A673 (cell line): ENCODE results near the gene HAGH. TPM values are rescaled to one million over a fixed set of nuclear protein-coding genes. Genes with fewer than 3 reads are reported as not detected.

Source experiments
- BruUV-seq: library from RNA; stranded (reverse); fragments of 400-500 nt; replicated peaks from 2 replicates; lab custom pipeline; 2021; lab: Mats Ljungman, UMichigan
- CTCF ChIA-PET: fragments of 300-600 bp; sonication (Branson Sonifier 250); formaldehyde crosslinking; loops from one replicate; lab custom pipeline; 2022; ENCODE audit warnings: antibody characterized with exemption; lab: Charles Lee
- POLR2A ChIA-PET: fragments of 300-600 bp; sonication (Branson Sonifier 250); formaldehyde crosslinking; loops from one replicate; lab custom pipeline; 2022; ENCODE audit warnings: antibody characterized with exemption; ENCODE audit not compliant: low non-redundant PET; lab: Charles Lee
- DNase-seq: peaks from one replicate; pipeline ENCODE4 v3.0.0-alpha.2; 2015; ENCODE audit warnings: low spot score
- H3K27ac ChIP-seq: fragments of 200-600 bp; sonication (generic); 2 replicates; pipeline ENCODE4 v1.5.1; 2016; ENCODE audit warnings: mixed run types, low read depth, mild to moderate bottlenecking, mixed read lengths, antibody characterized with exemption, low read length; ENCODE audit not compliant: poor library complexity, severe bottlenecking
- H3K27me3 ChIP-seq: fragments of 200-600 bp; sonication (generic); replicated peaks from 2 replicates; pipeline ENCODE4 v1.6.1; 2017; ENCODE audit warnings: mixed run types, low read depth, mild to moderate bottlenecking, mixed read lengths, antibody characterized with exemption, low read length; ENCODE audit not compliant: insufficient read depth, poor library complexity
- H3K36me3 ChIP-seq: fragments of 200-600 bp; sonication (generic); 2 replicates; pipeline ENCODE4 v1.6.1; 2016; ENCODE audit warnings: mixed run types, mild to moderate bottlenecking, mixed read lengths, antibody characterized with exemption, low read length; ENCODE audit not compliant: insufficient read depth, poor library complexity, severe bottlenecking
- H3K4me1 ChIP-seq: fragments of 200-600 bp; sonication (generic); 2 replicates; pipeline ENCODE4 v1.6.1; 2017; ENCODE audit warnings: mixed run types, mild to moderate bottlenecking, mixed read lengths, antibody characterized with exemption, low read length; ENCODE audit not compliant: insufficient read depth, poor library complexity, severe bottlenecking
- H3K4me3 ChIP-seq: fragments of 200-600 bp; sonication (generic); 2 replicates; pipeline ENCODE4 v1.5.1; 2016; ENCODE audit warnings: low read depth, mixed run types, mild to moderate bottlenecking, mixed read lengths, low read length; ENCODE audit not compliant: poor library complexity, severe bottlenecking
- H3K9me3 ChIP-seq: fragments of 200-600 bp; sonication (generic); 2 replicates; pipeline ENCODE4 v1.6.1; 2016; ENCODE audit warnings: mixed run types, low read depth, mild to moderate bottlenecking, mixed read lengths, antibody characterized with exemption, low read length; ENCODE audit not compliant: poor library complexity, severe bottlenecking
- EZH2 ChIP-seq: fragments of 200-600 bp; sonication (generic); IDR thresholded peaks from 2 replicates; pipeline ENCODE4 v1.6.1; 2017; ENCODE audit warnings: borderline replicate concordance, low read depth, mild to moderate bottlenecking, mixed read lengths, antibody characterized with exemption, low read length; ENCODE audit not compliant: poor library complexity, severe bottlenecking
- intact Hi-C: fragments of 100-400 bp; cut with micrococcal nuclease; formaldehyde crosslinking; loops from one replicate; pipeline ENCODE4 v1.10.0; 2022; ENCODE audit not compliant: unreplicated experiment
- total RNA-seq: library from RNA; stranded (reverse); gene quantifications from 2 replicates; pipeline ENCODE4 v1.2.3, GENCODE V29; 2021
- TF ChIP-seq, protein P1 (sequence below): fragments of 300-800, 200-600 bp; sonication (generic); conservative IDR thresholded peaks from 2 replicates; pipeline ENCODE4 v1.5.1; 2017; ENCODE audit warnings: low read depth, mild to moderate bottlenecking, antibody characterized with exemption, low read length, moderate library complexity, mixed read lengths

The HAGH gene
- total RNA-seq, 1 experiment from 2014 or later, result 14.4 TPM

- no peaks in the 10 kb centered on the region for H3K4me1 ChIP-seq
- POLR2A ChIA-PET, result no interaction called here
- no peak for TF ChIP-seq EZH2
- TF ChIP-seq, protein P1, sequence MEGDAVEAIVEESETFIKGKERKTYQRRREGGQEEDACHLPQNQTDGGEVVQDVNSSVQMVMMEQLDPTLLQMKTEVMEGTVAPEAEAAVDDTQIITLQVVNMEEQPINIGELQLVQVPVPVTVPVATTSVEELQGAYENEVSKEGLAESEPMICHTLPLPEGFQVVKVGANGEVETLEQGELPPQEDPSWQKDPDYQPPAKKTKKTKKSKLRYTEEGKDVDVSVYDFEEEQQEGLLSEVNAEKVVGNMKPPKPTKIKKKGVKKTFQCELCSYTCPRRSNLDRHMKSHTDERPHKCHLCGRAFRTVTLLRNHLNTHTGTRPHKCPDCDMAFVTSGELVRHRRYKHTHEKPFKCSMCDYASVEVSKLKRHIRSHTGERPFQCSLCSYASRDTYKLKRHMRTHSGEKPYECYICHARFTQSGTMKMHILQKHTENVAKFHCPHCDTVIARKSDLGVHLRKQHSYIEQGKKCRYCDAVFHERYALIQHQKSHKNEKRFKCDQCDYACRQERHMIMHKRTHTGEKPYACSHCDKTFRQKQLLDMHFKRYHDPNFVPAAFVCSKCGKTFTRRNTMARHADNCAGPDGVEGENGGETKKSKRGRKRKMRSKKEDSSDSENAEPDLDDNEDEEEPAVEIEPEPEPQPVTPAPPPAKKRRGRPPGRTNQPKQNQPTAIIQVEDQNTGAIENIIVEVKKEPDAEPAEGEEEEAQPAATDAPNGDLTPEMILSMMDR, result peak; percentile 52; the same call in 1 of the 2 replicates
- CTCF ChIA-PET, result no interaction called here
- intact Hi-C loops, result no loop called here
- H3K4me3 ChIP-seq, result no peak overlapping the region
- DNase-seq, result peak; percentile 57
- H3K27ac ChIP-seq, result no peak overlapping the region
- no TSS peak for BruUV-seq
- H3K36me3 ChIP-seq, result no peaks in the 10 kb centered on the region
- H3K9me3 ChIP-seq, result no peaks in the 10 kb centered on the region
- H3K27me3 ChIP-seq, result peaks cover 20% of the 10 kb centered on the region
Measured at GRCh38 chr16:1863681-1864460, 37.2 kb upstream of the HAGH start.

DNA sequence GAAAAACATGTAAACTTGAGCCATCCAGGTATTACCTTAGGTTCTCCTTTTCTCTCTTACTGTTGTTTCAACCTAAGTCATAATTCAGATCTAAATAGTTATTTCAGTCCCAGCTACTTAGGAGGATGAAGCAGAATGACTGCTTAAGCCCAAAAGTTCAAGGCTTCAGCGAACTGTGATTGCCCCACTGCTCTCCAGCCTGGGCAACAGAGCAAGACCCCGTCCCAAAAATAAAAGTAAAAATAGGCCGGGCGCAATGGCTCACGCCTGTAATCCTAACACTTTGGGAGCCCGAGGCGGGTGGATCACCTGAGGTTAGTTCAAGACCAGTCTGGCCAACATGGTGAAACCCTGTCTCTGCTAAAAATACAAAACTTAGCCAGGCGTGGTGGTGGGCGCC lies 35.8 kb upstream of the HAGH start:
- no peak for DNase-seq
- H3K4me3 ChIP-seq, result no peak overlapping the region
- CTCF ChIA-PET, result no interaction called here
- no peak overlapping the region for H3K27ac ChIP-seq
- TF ChIP-seq, protein P1, result no peak
- no peak for TF ChIP-seq EZH2
- H3K36me3 ChIP-seq, result no peaks in the 10 kb centered on the region
- BruUV-seq, result no TSS peak
- intact Hi-C loops, result no loop called here
- H3K27me3 ChIP-seq, result peaks cover 35% of the 10 kb centered on the region
- no peaks in the 10 kb centered on the region for H3K4me1 ChIP-seq
- no peaks in the 10 kb centered on the region for H3K9me3 ChIP-seq
- POLR2A ChIA-PET, result no interaction called here

- Histone ChIP-seq H3K27me3 (peaks cover 42% of the 10 kb centered on the region), H3K4me1 (no peaks in the 10 kb centered on the region), H3K36me3 (no peaks in the 10 kb centered on the region), H3K9me3 (no peaks in the 10 kb centered on the region), H3K27ac (no peak overlapping the region), H3K4me3 (no peak overlapping the region)
- intact Hi-C loops, result no loop called here
- ChIA-PET POLR2A (interaction anchor here (0.7 kb wide), 1 partner anchor 143 kb away, joined by 6 read pairs; no protein-coding TSS in a partner anchor), CTCF (interaction anchor here (0.6 kb wide), 1 partner anchor 279 kb away, joined by 5 read pairs; no protein-coding TSS in a partner anchor)
- TF ChIP-seq, protein P1, result no peak
- TF ChIP-seq EZH2, result no peak
- no TSS peak for BruUV-seq
- no peak for DNase-seq
Measured at GRCh38 chr16:1861730-1862129, 35.1 kb upstream of the HAGH start.
